Panc1 (cell line): ENCODE data around the gene TAF5. TPM values are rescaled to one million over a fixed set of nuclear protein-coding genes. Genes with fewer than 3 reads are reported as not detected.

Experiments used
- ATAC-seq: fragments of 200-7000 bp; cut with Tn5 transposase; 2 replicates; pipeline ENCODE4 v1.9.1; 2020; ENCODE audit warnings: mild to moderate bottlenecking, moderate library complexity
- BruUV-seq: library from RNA; stranded (reverse); fragments of 400-500 nt; replicated peaks from 2 replicates; lab custom pipeline; 2021; lab: Mats Ljungman, UMichigan
- CTCF ChIA-PET: fragments of 300-600 bp; sonication (Branson Sonifier 250); formaldehyde crosslinking; loops from one replicate; lab custom pipeline; 2022; ENCODE audit warnings: antibody characterized with exemption; lab: Charles Lee
- POLR2A ChIA-PET: fragments of 300-600 bp; sonication (Branson Sonifier 250); formaldehyde crosslinking; loops from one replicate; lab custom pipeline; 2022; ENCODE audit warnings: antibody characterized with exemption; lab: Charles Lee
- DNase-seq: peaks from one replicate; pipeline ENCODE4 v3.0.0-alpha.2; 2010; ENCODE audit warnings: low read depth, low spot score
- H3K27ac ChIP-seq: 2 replicates; pipeline ENCODE4 v1.5.1; 2011; ENCODE audit warnings: mild to moderate bottlenecking, low read length, inconsistent platforms
- H3K27me3 ChIP-seq: fragments of 200-500 bp; sonication (Bioruptor generic); 2 replicates; pipeline ENCODE4 v1.6.0; 2014; ENCODE audit warnings: low read length, inconsistent platforms; ENCODE audit not compliant: control insufficient read depth, insufficient read depth
- H3K36me3 ChIP-seq: fragments of 200-500 bp; sonication (Bioruptor generic); 2 replicates; pipeline ENCODE4 v1.5.1; 2014; ENCODE audit warnings: inconsistent platforms, mild to moderate bottlenecking, low read length, moderate library complexity; ENCODE audit not compliant: control insufficient read depth, insufficient read depth
- H3K4me1 ChIP-seq: 2 replicates; pipeline ENCODE4 v1.5.1; 2011; ENCODE audit warnings: inconsistent platforms, mild to moderate bottlenecking, low read length, moderate library complexity; ENCODE audit not compliant: control insufficient read depth, insufficient read depth
- H3K4me3 ChIP-seq, 2 experiments: 2 replicates each; pipeline ENCODE4 v1.5.1; 2011 to 2012; ENCODE audit warnings: low read depth in 2 of 2, low read length in 2 of 2, mild to moderate bottlenecking in 2 of 2, inconsistent platforms in 1 of 2, moderate library complexity in 1 of 2
- H3K9me3 ChIP-seq: fragments of 200-500 bp; sonication (Bioruptor generic); 2 replicates; pipeline ENCODE4 v1.5.1; 2014; ENCODE audit warnings: low read depth, mild to moderate bottlenecking, inconsistent platforms, low read length, moderate library complexity; ENCODE audit not compliant: control insufficient read depth, insufficient read depth
- CTCF ChIP-seq: fragments of 450-650 bp; IDR thresholded peaks from 2 replicates; pipeline ENCODE4 v1.5.1; 2017; ENCODE audit warnings: mild to moderate bottlenecking
- POLR2AphosphoS5 ChIP-seq: IDR thresholded peaks from 2 replicates; pipeline ENCODE4 v1.6.1; 2012; ENCODE audit warnings: mild to moderate bottlenecking, low read depth, low read length, moderate library complexity
- SIN3A ChIP-seq: IDR thresholded peaks from 2 replicates; pipeline ENCODE4 v1.6.1; 2012; ENCODE audit warnings: low read depth, mild to moderate bottlenecking, low read length, moderate library complexity, borderline replicate concordance; ENCODE audit not compliant: insufficient read depth
- TCF7L2 ChIP-seq: IDR thresholded peaks from 2 replicates; pipeline ENCODE4 v1.6.1; 2011; ENCODE audit warnings: mild to moderate bottlenecking, low read depth, low read length, inconsistent platforms
- in situ Hi-C: cut with HindIII; loops from 2 replicates; pipeline ENCODE4 v1.10.0; 2016; ENCODE audit warnings: low sequenced_read_pairs, low pct_unique_long_range_greater_than_20kb
- intact Hi-C: fragments of 100-400 bp; cut with micrococcal nuclease; formaldehyde crosslinking; loops from one replicate; pipeline ENCODE4 v1.10.0; 2022; ENCODE audit not compliant: unreplicated experiment
- total RNA-seq: library from RNA; stranded (reverse); gene quantifications from one replicate; pipeline ENCODE4 v1.2.1, GENCODE V29; 2021; ENCODE audit not compliant: unreplicated experiment
- TF ChIP-seq, protein P1 (sequence below), 2 experiments: IDR thresholded peaks; 2 replicates each; pipeline ENCODE4 v1.6.1; 2011 to 2012; ENCODE audit warnings: low read depth in 2 of 2, control low read depth in 1 of 2, low read length in 1 of 2, mild to moderate bottlenecking in 1 of 2, moderate library complexity in 1 of 2; ENCODE audit not compliant: insufficient read depth in 1 of 2

Gene TAF5
- total RNA-seq, 1 experiment from 2014 or later = 6.0 TPM

DNA sequence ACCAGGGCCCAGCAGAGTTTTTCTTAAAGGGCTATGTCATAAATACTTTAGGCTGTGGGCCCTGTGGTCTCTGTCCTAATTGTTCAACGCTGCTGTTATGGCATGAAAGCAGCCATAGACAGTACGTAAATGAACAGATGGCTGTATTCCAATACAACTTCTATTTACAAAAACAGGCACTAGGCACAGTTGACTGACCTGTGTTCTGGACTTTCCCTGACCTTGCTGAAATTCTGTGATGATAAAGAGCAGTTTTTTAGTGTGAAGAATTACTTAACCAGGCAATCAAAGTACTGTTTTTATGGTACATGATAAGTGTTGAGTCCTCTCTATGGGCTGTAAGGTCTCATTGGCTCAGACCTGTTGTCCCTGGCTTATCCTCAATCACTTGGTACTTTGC, 45.8 kb downstream of the TAF5 start:
- Histone ChIP-seq H3K4me1 (no peaks in the 10 kb centered on the region), H3K27ac (no peak overlapping the region), H3K36me3 (peaks cover 64% of the 10 kb centered on the region), H3K9me3 (no peaks in the 10 kb centered on the region), H3K27me3 (no peaks in the 10 kb centered on the region), H3K4me3 (no peak overlapping the region)
- in situ Hi-C loops = no loop called here
- DNase-seq (no peak), ATAC-seq (no peak)
- ChIA-PET POLR2A (no interaction called here), CTCF (no interaction called here)
- no TSS peak for BruUV-seq
- intact Hi-C loops = no loop called here
- TF ChIP-seq SIN3A = no peak
- TF ChIP-seq, protein P1, sequence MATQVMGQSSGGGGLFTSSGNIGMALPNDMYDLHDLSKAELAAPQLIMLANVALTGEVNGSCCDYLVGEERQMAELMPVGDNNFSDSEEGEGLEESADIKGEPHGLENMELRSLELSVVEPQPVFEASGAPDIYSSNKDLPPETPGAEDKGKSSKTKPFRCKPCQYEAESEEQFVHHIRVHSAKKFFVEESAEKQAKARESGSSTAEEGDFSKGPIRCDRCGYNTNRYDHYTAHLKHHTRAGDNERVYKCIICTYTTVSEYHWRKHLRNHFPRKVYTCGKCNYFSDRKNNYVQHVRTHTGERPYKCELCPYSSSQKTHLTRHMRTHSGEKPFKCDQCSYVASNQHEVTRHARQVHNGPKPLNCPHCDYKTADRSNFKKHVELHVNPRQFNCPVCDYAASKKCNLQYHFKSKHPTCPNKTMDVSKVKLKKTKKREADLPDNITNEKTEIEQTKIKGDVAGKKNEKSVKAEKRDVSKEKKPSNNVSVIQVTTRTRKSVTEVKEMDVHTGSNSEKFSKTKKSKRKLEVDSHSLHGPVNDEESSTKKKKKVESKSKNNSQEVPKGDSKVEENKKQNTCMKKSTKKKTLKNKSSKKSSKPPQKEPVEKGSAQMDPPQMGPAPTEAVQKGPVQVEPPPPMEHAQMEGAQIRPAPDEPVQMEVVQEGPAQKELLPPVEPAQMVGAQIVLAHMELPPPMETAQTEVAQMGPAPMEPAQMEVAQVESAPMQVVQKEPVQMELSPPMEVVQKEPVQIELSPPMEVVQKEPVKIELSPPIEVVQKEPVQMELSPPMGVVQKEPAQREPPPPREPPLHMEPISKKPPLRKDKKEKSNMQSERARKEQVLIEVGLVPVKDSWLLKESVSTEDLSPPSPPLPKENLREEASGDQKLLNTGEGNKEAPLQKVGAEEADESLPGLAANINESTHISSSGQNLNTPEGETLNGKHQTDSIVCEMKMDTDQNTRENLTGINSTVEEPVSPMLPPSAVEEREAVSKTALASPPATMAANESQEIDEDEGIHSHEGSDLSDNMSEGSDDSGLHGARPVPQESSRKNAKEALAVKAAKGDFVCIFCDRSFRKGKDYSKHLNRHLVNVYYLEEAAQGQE (IDR thresholded peaks at IDR 0.05; ENCODE audit: insufficient read depth in 1 of 2, low read depth in 2 of 2, low read length in 1 of 2) = no peak
- no peak for TF ChIP-seq POLR2AphosphoS5
- no peak for TF ChIP-seq TCF7L2
- no peak for TF ChIP-seq CTCF

- Histone ChIP-seq H3K4me3 (no peak overlapping the region), H3K27ac (no peak overlapping the region), H3K36me3 (peaks cover 71% of the 10 kb centered on the region), H3K4me1 (no peaks in the 10 kb centered on the region), H3K9me3 (no peaks in the 10 kb centered on the region), H3K27me3 (no peaks in the 10 kb centered on the region)
- no peak for DNase-seq
- in situ Hi-C loops = no loop called here
- no peak for ATAC-seq
- intact Hi-C loops = no loop called here
- ChIA-PET CTCF (interaction anchor here (0.6 to 0.7 kb wide), 2 partner anchors 22 to 71 kb away, joined by 3 to 4 read pairs; no protein-coding TSS in a partner anchor), POLR2A (no interaction called here)
- no peak for TF ChIP-seq TCF7L2
- TF ChIP-seq, protein P1 (IDR thresholded peaks at IDR 0.05; ENCODE audit: insufficient read depth in 1 of 2, low read depth in 2 of 2, low read length in 1 of 2) = no peak
- TF ChIP-seq SIN3A = no peak
- no peak for TF ChIP-seq POLR2AphosphoS5
- no peak for TF ChIP-seq CTCF
- BruUV-seq = TSS peak; percentile 14
Measured at GRCh38 chr10:103415581-103415980, 47.8 kb downstream of the TAF5 start.
